KOPT-K1 (cell line): ENCODE data around the gene IFIT5.
"Not testable (repeated sequence)": the region's sequence is repeated elsewhere in the genome, so short reads cannot be mapped to it uniquely, and the experiment has no call there.

Source experiments
- H3K27ac ChIP-seq: fragments of 200-600 bp; sonication (generic); 2 replicates; pipeline ENCODE4 v1.5.1; 2016; ENCODE audit warnings: antibody characterized with exemption, mild to moderate bottlenecking, low read depth, low read length; ENCODE audit not compliant: poor library complexity, severe bottlenecking
- H3K36me3 ChIP-seq: fragments of 200-600 bp; sonication (generic); 2 replicates; pipeline ENCODE4 v1.5.1; 2017; ENCODE audit warnings: antibody characterized with exemption, mild to moderate bottlenecking, low read length, moderate library complexity; ENCODE audit not compliant: insufficient read depth
- H3K9me3 ChIP-seq: fragments of 200-600 bp; sonication (generic); 2 replicates; pipeline ENCODE4 v1.5.1; 2017; ENCODE audit warnings: antibody characterized with exemption, low read length, mild to moderate bottlenecking; ENCODE audit not compliant: insufficient read depth, poor library complexity, severe bottlenecking

IFIT5 gene

GRCh38 chr10:89388806-89389205 lies 25.6 kb upstream of the IFIT5 start:
- Histone ChIP-seq H3K27ac (no peak overlapping the region), H3K36me3 (no peaks in the 10 kb centered on the region), H3K9me3 (no peaks in the 10 kb centered on the region)

GRCh38 chr10:89389254-89389653 lies 25.1 kb upstream of the IFIT5 start:
- Histone ChIP-seq H3K36me3 (no peaks in the 10 kb centered on the region), H3K27ac (no peak overlapping the region), H3K9me3 (no peaks in the 10 kb centered on the region)

GRCh38 chr10:89390476-89391225 lies 23.7 kb upstream of the IFIT5 start:
- Histone ChIP-seq H3K27ac (no peak overlapping the region), H3K9me3 (no peaks in the 10 kb centered on the region), H3K36me3 (no peaks in the 10 kb centered on the region)

GRCh38 chr10:89391226-89391576 lies 23.2 kb upstream of the IFIT5 start:
- not testable (repeated sequence) for H3K27ac ChIP-seq, H3K9me3 ChIP-seq, H3K36me3 ChIP-seq

GRCh38 chr10:89391907-89392756 lies 22.2 kb upstream of the IFIT5 start, which contains the start of gene IFIT1:
TSS of gene IFIT1 (plus strand) at chr10:89392623. CDS start at chr10:89392713, 90 bp downstream.
- H3K36me3 ChIP-seq, result no peaks in the 10 kb centered on the region
- peak within 1 kb of the TSS; percentile 78 for H3K27ac ChIP-seq
- H3K9me3 ChIP-seq, result no peaks in the 10 kb centered on the region

- Histone ChIP-seq H3K36me3 (no peaks in the 10 kb centered on the region), H3K27ac (peak overlapping the region; percentile 78), H3K9me3 (no peaks in the 10 kb centered on the region)
These were observed 21.4 kb upstream of the IFIT5 start for GRCh38 chr10:89392974-89393373.

- Histone ChIP-seq H3K9me3 (no peaks in the 10 kb centered on the region), H3K36me3 (no peaks in the 10 kb centered on the region), H3K27ac (no peak overlapping the region)
These were observed 20.5 kb upstream of the IFIT5 start for GRCh38 chr10:89393898-89394297.

- Histone ChIP-seq H3K36me3 (no peaks in the 10 kb centered on the region), H3K27ac (no peak overlapping the region), H3K9me3 (no peaks in the 10 kb centered on the region)
These were observed 19.2 kb upstream of the IFIT5 start for GRCh38 chr10:89395141-89395540.

GRCh38 chr10:89398003-89398749 lies 16.2 kb upstream of the IFIT5 start:
- no peaks in the 10 kb centered on the region for H3K9me3 ChIP-seq
- no peaks in the 10 kb centered on the region for H3K36me3 ChIP-seq
- no peak overlapping the region for H3K27ac ChIP-seq

- no peaks in the 10 kb centered on the region for H3K36me3 ChIP-seq
- no peaks in the 10 kb centered on the region for H3K9me3 ChIP-seq
- no peak overlapping the region for H3K27ac ChIP-seq
These were observed 14.4 kb upstream of the IFIT5 start for GRCh38 chr10:89399956-89400355.

- Histone ChIP-seq H3K36me3 (no peaks in the 10 kb centered on the region), H3K27ac (no peak overlapping the region), H3K9me3 (no peaks in the 10 kb centered on the region)
These were observed 11.3 kb upstream of the IFIT5 start for GRCh38 chr10:89403043-89403442.

- no peaks in the 10 kb centered on the region for H3K36me3 ChIP-seq
- no peaks in the 10 kb centered on the region for H3K9me3 ChIP-seq
- H3K27ac ChIP-seq, result no peak overlapping the region
These were observed 10.0 kb upstream of the IFIT5 start for GRCh38 chr10:89404104-89405047.

GRCh38 chr10:89406178-89406577 lies 8.2 kb upstream of the IFIT5 start:
- not testable (repeated sequence) for H3K36me3 ChIP-seq, H3K27ac ChIP-seq, H3K9me3 ChIP-seq

- not testable (repeated sequence) for H3K27ac ChIP-seq, H3K9me3 ChIP-seq, H3K36me3 ChIP-seq
These were observed 6.6 kb upstream of the IFIT5 start for GRCh38 chr10:89407792-89408191.
